ENCODE measurements around the gene WWP2. TPM values are rescaled to one million over a fixed set of nuclear protein-coding genes. Genes with fewer than 3 reads are reported as not detected.

The WWP2 gene
- total RNA-seq, 1 experiment from 2014 or later: 22.8 TPM

- no peak for ATAC-seq
- no peaks in the 10 kb centered on the region for H3K9me3 ChIP-seq (ENCODE audit: control insufficient read depth, insufficient read depth, low read depth, low read length)
- DNase-seq (ENCODE audit: low read depth, low spot score): no peak
- H3K4me1 ChIP-seq (ENCODE audit: control insufficient read depth, insufficient read depth, low read length): no peaks in the 10 kb centered on the region
- no peak overlapping the region for H3K4me3 ChIP-seq (ENCODE audit: low read depth in 2 of 2, low read length in 2 of 2)
- H3K27me3 ChIP-seq (ENCODE audit: control insufficient read depth, insufficient read depth, low read length): no peaks in the 10 kb centered on the region
- no TSS peak for BruUV-seq (replicated peaks)
- no peaks in the 10 kb centered on the region for H3K36me3 ChIP-seq (ENCODE audit: control insufficient read depth, insufficient read depth, low read length)
- CTCF ChIA-PET: no interaction called here
- TF ChIP-seq, protein P1, sequence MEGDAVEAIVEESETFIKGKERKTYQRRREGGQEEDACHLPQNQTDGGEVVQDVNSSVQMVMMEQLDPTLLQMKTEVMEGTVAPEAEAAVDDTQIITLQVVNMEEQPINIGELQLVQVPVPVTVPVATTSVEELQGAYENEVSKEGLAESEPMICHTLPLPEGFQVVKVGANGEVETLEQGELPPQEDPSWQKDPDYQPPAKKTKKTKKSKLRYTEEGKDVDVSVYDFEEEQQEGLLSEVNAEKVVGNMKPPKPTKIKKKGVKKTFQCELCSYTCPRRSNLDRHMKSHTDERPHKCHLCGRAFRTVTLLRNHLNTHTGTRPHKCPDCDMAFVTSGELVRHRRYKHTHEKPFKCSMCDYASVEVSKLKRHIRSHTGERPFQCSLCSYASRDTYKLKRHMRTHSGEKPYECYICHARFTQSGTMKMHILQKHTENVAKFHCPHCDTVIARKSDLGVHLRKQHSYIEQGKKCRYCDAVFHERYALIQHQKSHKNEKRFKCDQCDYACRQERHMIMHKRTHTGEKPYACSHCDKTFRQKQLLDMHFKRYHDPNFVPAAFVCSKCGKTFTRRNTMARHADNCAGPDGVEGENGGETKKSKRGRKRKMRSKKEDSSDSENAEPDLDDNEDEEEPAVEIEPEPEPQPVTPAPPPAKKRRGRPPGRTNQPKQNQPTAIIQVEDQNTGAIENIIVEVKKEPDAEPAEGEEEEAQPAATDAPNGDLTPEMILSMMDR (IDR thresholded peaks at IDR 0.05): no peak
- H3K27ac ChIP-seq (ENCODE audit: low read length): no peak overlapping the region
- POLR2A ChIA-PET: no interaction called here
- intact Hi-C loops (cut with micrococcal nuclease; ENCODE audit: unreplicated experiment): no loop called here
- in situ Hi-C loops (cut with HindIII; ENCODE audit: low pct_unique_long_range_greater_than_20kb, low sequenced_read_pairs): no loop called here
These were observed 174.1 kb downstream of the WWP2 start for GRCh38 chr16:69936252-69936651.

GRCh38 chr16:69936751-69937211 is 174.6 kb downstream of the WWP2 start:
- ATAC-seq: no peak
- no peak for TF ChIP-seq SIN3A (IDR thresholded peaks at IDR 0.05; ENCODE audit: borderline replicate concordance, insufficient read depth, low read depth, low read length)
- TF ChIP-seq REST (IDR thresholded peaks at IDR 0.05; ENCODE audit: insufficient read depth in 1 of 2, low read depth in 2 of 2, low read length in 1 of 2): no peak
- TF ChIP-seq POLR2AphosphoS5 (IDR thresholded peaks at IDR 0.05; ENCODE audit: low read depth, low read length): no peak
- TF ChIP-seq TCF7L2 (IDR thresholded peaks at IDR 0.05; ENCODE audit: low read depth, low read length): no peak
- TF ChIP-seq, protein P1 (IDR thresholded peaks at IDR 0.05): no peak
- in situ Hi-C loops (cut with HindIII; ENCODE audit: low pct_unique_long_range_greater_than_20kb, low sequenced_read_pairs) (no loop called here), intact Hi-C loops (cut with micrococcal nuclease; ENCODE audit: unreplicated experiment) (no loop called here)
- Histone ChIP-seq H3K4me3 (ENCODE audit: low read depth in 2 of 2, low read length in 2 of 2) (no peak overlapping the region), H3K27me3 (ENCODE audit: control insufficient read depth, insufficient read depth, low read length) (no peaks in the 10 kb centered on the region), H3K36me3 (ENCODE audit: control insufficient read depth, insufficient read depth, low read length) (no peaks in the 10 kb centered on the region), H3K9me3 (ENCODE audit: control insufficient read depth, insufficient read depth, low read depth, low read length) (no peaks in the 10 kb centered on the region), H3K4me1 (ENCODE audit: control insufficient read depth, insufficient read depth, low read length) (no peaks in the 10 kb centered on the region), H3K27ac (ENCODE audit: low read length) (no peak overlapping the region)
- no TSS peak for BruUV-seq (replicated peaks)
- POLR2A ChIA-PET: no interaction called here
- CTCF ChIA-PET: no interaction called here
- DNase-seq (ENCODE audit: low read depth, low spot score): no peak
